Measurements from ENCODE around the gene TTBK1. TPM values are rescaled to one million over a fixed set of nuclear protein-coding genes. Genes with fewer than 3 reads are reported as not detected.

Gene TTBK1
- total RNA-seq, 1 donor from 2014 or later: 0.27 TPM

GRCh38 chr6:43293698-43294097 is 50.4 kb downstream of the TTBK1 start:
- no peak overlapping the region for H3K27ac ChIP-seq (replicated peaks)
- TF ChIP-seq CTCF (IDR thresholded peaks at IDR 0.05; ENCODE audit: borderline replicate concordance): no peak
- no peaks in the 10 kb centered on the region for H3K36me3 ChIP-seq
- H3K4me3 ChIP-seq: no peak overlapping the region
- no peak for DNase-seq
- H3K27me3 ChIP-seq (ENCODE audit: low read depth): peaks cover 10% of the 10 kb centered on the region
- peaks cover 14% of the 10 kb centered on the region for H3K4me1 ChIP-seq
- H3K9me3 ChIP-seq (replicated peaks): no peaks in the 10 kb centered on the region
- intact Hi-C loops (cut with micrococcal nuclease): no loop called here

- H3K4me1 ChIP-seq: peaks cover 14% of the 10 kb centered on the region
- H3K27ac ChIP-seq (replicated peaks): no peak overlapping the region
- TF ChIP-seq CTCF (IDR thresholded peaks at IDR 0.05; ENCODE audit: borderline replicate concordance): no peak
- no peaks in the 10 kb centered on the region for H3K9me3 ChIP-seq (replicated peaks)
- intact Hi-C loops (cut with micrococcal nuclease): no loop called here
- H3K36me3 ChIP-seq: no peaks in the 10 kb centered on the region
- H3K27me3 ChIP-seq (ENCODE audit: low read depth): peaks cover 17% of the 10 kb centered on the region
- no peak overlapping the region for H3K4me3 ChIP-seq
- no peak for DNase-seq
These were observed 51.3 kb downstream of the TTBK1 start for GRCh38 chr6:43294536-43294935.

- H3K36me3 ChIP-seq: no peaks in the 10 kb centered on the region
- TF ChIP-seq CTCF (IDR thresholded peaks at IDR 0.05; ENCODE audit: borderline replicate concordance): no peak
- peaks cover 14% of the 10 kb centered on the region for H3K4me1 ChIP-seq
- no peak overlapping the region for H3K27ac ChIP-seq (replicated peaks)
- peaks cover 25% of the 10 kb centered on the region for H3K27me3 ChIP-seq (ENCODE audit: low read depth)
- H3K9me3 ChIP-seq (replicated peaks): no peaks in the 10 kb centered on the region
- no peak overlapping the region for H3K4me3 ChIP-seq
- intact Hi-C loops (cut with micrococcal nuclease): no loop called here
- no peak for DNase-seq
These were observed 52.2 kb downstream of the TTBK1 start for GRCh38 chr6:43295456-43295855.

GRCh38 chr6:43296780-43297497 is 53.7 kb downstream of the TTBK1 start:
- intact Hi-C loops (cut with micrococcal nuclease): no loop called here

More at GRCh38 chr6:43296780-43297497, 53.7 kb downstream of the TTBK1 start:
- peaks cover 14% of the 10 kb centered on the region for H3K4me1 ChIP-seq
- DNase-seq: no peak
- peak overlapping the region; percentile 70 for H3K27ac ChIP-seq (replicated peaks)
- H3K4me3 ChIP-seq: no peak overlapping the region
- TF ChIP-seq CTCF (IDR thresholded peaks at IDR 0.05; ENCODE audit: borderline replicate concordance): no peak
- H3K36me3 ChIP-seq: no peaks in the 10 kb centered on the region
- no peaks in the 10 kb centered on the region for H3K9me3 ChIP-seq (replicated peaks)
- H3K27me3 ChIP-seq (ENCODE audit: low read depth): peaks cover 30% of the 10 kb centered on the region

All from left ventricle myocardium inferior (tissue), 1 donor.